IgD-negative memory B cell (primary cell): ENCODE data around the gene SYCE3. TPM values are rescaled to one million over a fixed set of nuclear protein-coding genes. Genes with fewer than 3 reads are reported as not detected.

Source experiments
- H3K27ac Mint-ChIP-seq, 3 donors: one replicate each; pipeline ENCODE4 v1.8.0; 2020 to 2022; ENCODE audit warnings: mild to moderate bottlenecking in 3 of 3, mixed read lengths in 3 of 3, moderate library complexity in 1 of 3
- H3K27me3 Mint-ChIP-seq: one replicate; pipeline ENCODE4 v1.8.0; 2021; ENCODE audit warnings: mixed read lengths
- H3K36me3 Mint-ChIP-seq: one replicate; pipeline ENCODE4 v1.8.0; 2020; ENCODE audit warnings: mild to moderate bottlenecking, mixed read lengths
- H3K4me1 Mint-ChIP-seq, 3 donors: one replicate each; pipeline ENCODE4 v1.8.0; 2020 to 2022; ENCODE audit warnings: mixed read lengths in 3 of 3, mild to moderate bottlenecking in 1 of 3
- H3K4me3 Mint-ChIP-seq, 4 donors: one replicate each; pipeline ENCODE4 v1.8.0; 2020 to 2022; ENCODE audit warnings: mild to moderate bottlenecking in 4 of 4, mixed read lengths in 4 of 4, moderate library complexity in 3 of 4
- H3K9me3 Mint-ChIP-seq, 3 donors: one replicate each; pipeline ENCODE4 v1.8.0; 2020 to 2021; ENCODE audit warnings: mixed read lengths in 3 of 3, mild to moderate bottlenecking in 1 of 3
- polyA plus RNA-seq: library from polyadenylated mRNA; unstranded; fragments of 300-500 nt; fragmentation: Illumina TruSeq; gene quantifications from one replicate; pipeline ENCODE4 v1.2.3, GENCODE V29; 2021

The SYCE3 gene
- polyA plus RNA-seq, 1 donor from 2014 or later, result not detected

DNA sequence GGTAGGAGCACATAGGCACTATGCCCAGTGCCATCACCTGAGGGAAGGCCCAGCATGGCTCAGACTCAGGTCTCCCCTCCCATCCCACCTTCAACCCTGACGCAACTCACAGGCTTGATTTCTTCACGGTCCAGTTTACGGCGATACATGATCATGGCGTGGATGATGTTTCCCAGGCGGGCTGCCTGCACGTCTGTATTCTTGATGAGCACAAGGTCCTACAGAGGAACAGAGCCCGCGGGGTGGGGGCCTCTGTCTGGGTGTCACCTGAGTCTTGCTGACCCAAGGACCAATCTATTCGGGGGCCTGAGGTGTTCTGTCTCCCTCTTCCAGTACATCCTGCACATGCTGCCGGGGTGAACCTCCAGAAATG lies 11.7 kb upstream of the SYCE3 start:
- Mint-ChIP-seq H3K9me3 (no peaks in the 10 kb centered on the region), H3K27me3 (peaks cover 2% of the 10 kb centered on the region), H3K4me3 (no peak overlapping the region), H3K27ac (no peak overlapping the region), H3K4me1 (peaks cover 0 to 3% (median 1%) of the 10 kb centered on the region in 3 donors), H3K36me3 (peaks cover 5% of the 10 kb centered on the region)

DNA sequence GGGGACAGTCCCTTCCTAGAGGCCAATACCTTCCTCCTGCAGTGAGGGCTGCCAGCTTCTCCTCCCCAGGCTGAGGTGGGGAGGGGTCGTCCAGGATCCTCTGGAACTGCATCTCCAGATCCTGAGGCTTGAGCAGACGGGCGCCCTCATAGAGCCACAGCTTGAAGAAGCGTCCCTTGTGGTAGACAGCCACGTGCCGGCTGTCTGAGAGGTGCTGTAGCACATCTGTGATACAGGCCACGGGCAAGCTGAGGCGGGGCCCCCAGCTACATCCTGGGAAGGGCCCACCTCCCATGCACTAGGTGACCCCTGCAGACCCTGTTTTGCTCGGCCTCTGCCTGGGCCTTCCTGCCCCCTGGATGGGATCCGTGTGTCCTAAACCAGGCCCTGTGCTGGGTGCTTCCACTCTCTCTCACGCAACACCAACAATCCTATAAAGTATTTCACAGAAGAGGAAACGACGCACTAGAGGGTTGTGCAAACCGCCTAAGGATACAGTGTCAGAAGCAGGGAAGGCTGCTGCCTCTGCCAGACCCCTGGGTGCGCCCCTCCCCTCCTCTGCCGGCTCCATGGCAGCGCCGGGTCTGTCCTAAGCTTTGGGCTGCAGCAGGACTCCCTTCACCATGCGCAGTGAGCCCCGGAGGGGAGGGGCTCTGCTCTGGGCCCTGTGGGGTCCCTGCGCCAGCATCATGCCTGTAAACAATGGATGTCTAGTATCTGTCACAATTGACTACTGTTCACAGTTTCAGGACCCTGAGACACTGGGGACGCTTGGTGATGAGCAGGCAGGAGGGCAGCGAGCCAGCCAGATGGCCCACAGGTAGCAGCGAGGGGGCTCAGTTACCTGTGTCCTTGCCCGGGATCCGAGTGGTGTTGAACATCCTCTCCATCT lies 11.0 kb upstream of the SYCE3 start:
- no peak overlapping the region for H3K4me3 Mint-ChIP-seq
- H3K27me3 Mint-ChIP-seq, result peaks cover 2% of the 10 kb centered on the region
- H3K36me3 Mint-ChIP-seq, result peaks cover 6% of the 10 kb centered on the region
- no peaks in the 10 kb centered on the region for H3K9me3 Mint-ChIP-seq
- H3K4me1 Mint-ChIP-seq, result peaks cover 0 to 4% (median 1%) of the 10 kb centered on the region in 3 donors
- H3K27ac Mint-ChIP-seq, result peak overlapping the region in 1 of 3 donors; percentile 53

DNA sequence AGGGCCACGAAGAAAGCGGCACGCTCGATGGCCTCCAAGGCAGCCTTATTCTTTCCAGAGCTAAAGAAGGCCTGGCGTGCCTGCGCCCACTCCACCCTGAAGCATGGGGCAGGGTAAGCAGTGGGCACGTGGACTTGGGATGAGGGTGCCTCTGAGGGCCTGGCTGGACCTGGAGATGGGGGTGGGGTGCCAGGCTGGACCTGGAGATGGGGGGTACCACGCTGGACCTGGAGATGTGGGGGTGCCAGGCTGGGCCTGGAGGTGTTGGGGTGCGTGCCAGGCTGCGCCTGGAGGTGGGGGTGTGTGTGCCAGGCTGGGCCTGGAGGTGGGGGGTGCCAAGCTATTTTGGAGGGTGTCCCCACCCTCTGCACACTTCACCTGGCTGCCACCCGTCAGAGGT lies 10.2 kb upstream of the SYCE3 start:
- no peak overlapping the region for H3K4me3 Mint-ChIP-seq
- H3K27me3 Mint-ChIP-seq, result peaks cover 2% of the 10 kb centered on the region
- peaks cover 6% of the 10 kb centered on the region for H3K36me3 Mint-ChIP-seq
- peaks cover 0 to 4% (median 1%) of the 10 kb centered on the region in 3 donors for H3K4me1 Mint-ChIP-seq
- no peak overlapping the region for H3K27ac Mint-ChIP-seq
- H3K9me3 Mint-ChIP-seq, result no peaks in the 10 kb centered on the region

DNA sequence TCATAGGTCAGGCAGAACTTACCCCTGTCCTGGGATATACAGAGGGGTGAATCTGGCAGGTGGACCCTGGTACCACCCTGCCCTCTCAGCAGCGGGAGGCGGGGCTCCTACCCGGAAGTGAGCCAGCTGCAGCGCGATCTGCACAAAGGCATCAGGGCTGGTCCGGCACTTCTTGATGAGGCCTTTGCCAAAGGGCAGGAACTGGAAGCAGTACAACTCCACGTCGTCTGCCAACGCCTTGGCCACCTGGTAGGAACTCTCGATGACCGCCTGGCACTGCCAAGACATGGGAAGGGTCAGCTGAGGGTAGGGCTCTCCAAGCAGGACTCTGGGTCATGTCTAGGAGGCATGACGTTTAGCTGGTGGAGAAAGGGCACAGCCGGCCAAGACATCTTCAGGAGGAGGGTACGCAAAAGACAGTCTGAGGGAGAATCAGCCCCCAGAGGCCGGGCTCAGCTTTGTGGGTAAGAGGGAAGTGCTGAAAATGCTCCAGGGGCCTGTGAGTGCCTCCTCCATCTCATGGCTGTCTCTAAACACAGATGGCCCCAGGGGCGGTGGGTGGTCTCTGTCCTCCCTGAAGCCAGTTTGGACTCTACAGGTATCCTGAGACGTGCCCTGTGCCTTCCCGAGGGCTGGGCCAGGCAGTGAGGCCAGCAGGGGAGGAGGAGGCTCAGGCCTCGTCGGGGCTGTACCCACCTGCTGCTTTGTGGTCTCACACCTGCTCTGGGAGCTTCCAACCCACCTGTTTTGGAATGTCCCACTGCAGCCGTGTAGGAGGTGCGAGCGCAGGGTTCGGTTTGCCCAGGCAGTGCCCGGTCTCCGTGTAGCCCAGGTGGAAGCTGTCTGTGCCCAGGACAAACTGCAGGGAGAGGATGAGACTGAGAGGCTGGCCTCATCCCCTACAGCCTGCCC lies 8.8 kb upstream of the SYCE3 start:
- Mint-ChIP-seq H3K36me3 (peaks cover 10% of the 10 kb centered on the region), H3K4me1 (peaks cover 0 to 2% (median 1%) of the 10 kb centered on the region in 3 donors), H3K4me3 (no peak overlapping the region), H3K27me3 (peaks cover 2% of the 10 kb centered on the region), H3K9me3 (no peaks in the 10 kb centered on the region), H3K27ac (no peak overlapping the region)

DNA sequence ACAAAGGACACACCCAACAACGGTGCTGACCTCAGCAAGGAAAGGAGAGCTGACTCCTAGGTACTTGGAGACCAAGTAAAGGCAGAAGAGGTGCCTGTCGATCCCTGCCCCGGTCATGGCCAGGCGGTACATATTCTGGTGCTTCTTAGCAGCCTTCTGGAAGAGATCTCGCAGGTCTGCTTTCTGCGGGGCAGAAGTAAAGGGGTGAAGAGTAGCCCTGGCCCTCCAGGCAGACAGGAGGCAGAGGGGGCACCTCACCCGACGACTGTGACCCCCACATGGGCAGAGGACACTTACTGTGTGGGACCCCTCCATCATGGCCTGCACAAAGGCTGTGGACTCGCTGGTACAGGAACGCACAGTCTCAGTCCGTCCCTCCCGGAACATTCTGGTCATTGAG lies 8.1 kb upstream of the SYCE3 start:
- peaks cover 0 to 2% (median 1%) of the 10 kb centered on the region in 3 donors for H3K4me1 Mint-ChIP-seq
- H3K27ac Mint-ChIP-seq, result no peak overlapping the region
- peaks cover 11% of the 10 kb centered on the region for H3K36me3 Mint-ChIP-seq
- no peak overlapping the region for H3K4me3 Mint-ChIP-seq
- peaks cover 2% of the 10 kb centered on the region for H3K27me3 Mint-ChIP-seq
- no peaks in the 10 kb centered on the region for H3K9me3 Mint-ChIP-seq

DNA sequence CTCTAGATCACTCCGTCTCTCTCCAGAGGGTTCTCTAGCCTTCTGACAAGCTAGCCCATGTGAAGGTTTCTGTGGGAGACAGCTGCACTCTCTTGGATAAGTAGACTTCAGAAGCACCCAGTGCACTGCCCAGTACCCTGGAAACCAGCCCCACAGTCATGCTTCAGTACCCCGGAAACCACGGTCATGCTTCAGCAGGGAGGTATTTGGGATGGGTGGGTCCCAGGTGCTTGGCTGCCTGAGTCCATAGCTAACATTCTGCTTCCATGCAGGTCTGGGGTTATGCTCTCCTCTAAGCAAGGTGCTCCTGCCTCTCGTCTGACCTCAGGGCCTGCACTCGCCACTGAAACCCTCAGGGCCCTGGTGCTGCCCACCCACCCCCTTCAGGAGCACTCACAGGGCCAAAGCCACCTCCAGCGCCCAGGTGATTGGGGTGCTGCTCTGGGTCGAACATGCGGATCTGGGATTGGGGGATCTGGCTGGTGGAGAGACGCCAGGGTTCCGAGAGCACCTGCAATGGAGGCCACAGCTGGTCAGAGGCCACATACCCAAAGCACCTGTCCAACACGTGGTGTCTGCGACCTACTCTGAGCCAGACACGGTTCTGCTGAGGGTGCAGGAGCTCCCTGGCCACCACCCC lies 7.3 kb upstream of the SYCE3 start:
- Mint-ChIP-seq H3K4me3 (peak overlapping the region in 1 of 4 donors; percentile 17), H3K27me3 (peaks cover 2% of the 10 kb centered on the region), H3K9me3 (no peaks in the 10 kb centered on the region), H3K27ac (peak overlapping the region in 1 of 3 donors; percentile 47), H3K4me1 (peaks cover 0 to 2% (median 1%) of the 10 kb centered on the region in 3 donors), H3K36me3 (peaks cover 11% of the 10 kb centered on the region)

DNA sequence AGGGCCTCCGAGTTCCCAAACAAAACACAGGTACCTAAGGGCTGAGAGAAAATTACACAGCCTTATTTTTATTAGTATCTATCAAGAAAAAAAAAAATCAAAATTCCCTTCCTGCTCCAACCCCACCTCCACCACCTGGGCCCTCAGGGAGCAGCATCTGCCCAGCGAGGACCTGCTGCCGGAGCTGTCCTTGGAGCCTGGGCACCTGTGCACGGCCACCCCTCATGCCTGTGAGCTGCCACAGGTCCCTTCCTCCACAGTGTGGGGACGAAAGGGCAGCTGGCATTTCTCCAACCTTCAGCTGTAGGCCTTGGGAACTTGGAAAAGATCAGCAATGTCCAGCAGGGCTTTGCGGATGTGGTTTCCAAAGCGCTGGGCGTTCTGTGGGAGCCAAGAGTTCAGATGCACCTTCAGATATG lies 6.3 kb upstream of the SYCE3 start:
- H3K9me3 Mint-ChIP-seq, result no peaks in the 10 kb centered on the region
- peaks cover 11% of the 10 kb centered on the region for H3K36me3 Mint-ChIP-seq
- no peak overlapping the region for H3K4me3 Mint-ChIP-seq
- H3K4me1 Mint-ChIP-seq, result peaks cover 0 to 2% (median 1%) of the 10 kb centered on the region in 3 donors
- no peak overlapping the region for H3K27ac Mint-ChIP-seq
- peaks cover 2% of the 10 kb centered on the region for H3K27me3 Mint-ChIP-seq

DNA sequence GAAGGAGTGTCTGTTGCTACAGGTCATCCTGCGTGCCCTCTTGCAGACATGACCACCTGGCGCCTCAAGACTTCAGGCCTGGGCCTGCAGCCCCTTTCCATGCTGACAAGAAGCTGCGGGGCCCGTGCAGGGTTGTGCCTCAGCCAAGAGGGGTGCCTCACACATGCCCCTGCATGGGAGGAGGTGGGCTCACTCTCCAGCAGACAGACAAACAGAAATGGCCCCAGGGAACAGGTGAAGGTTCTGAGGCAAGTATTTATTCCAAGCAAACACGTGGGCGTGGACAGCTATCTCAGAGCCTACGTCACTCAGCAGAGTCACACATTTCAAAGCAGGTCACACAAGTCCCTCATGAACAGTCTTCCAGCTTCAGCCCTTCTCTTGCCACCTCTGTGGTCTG lies 5.9 kb upstream of the SYCE3 start:
- Mint-ChIP-seq H3K4me3 (no peak overlapping the region), H3K4me1 (peaks cover 0 to 2% (median 1%) of the 10 kb centered on the region in 3 donors), H3K27ac (no peak overlapping the region), H3K27me3 (peaks cover 2% of the 10 kb centered on the region), H3K36me3 (peaks cover 11% of the 10 kb centered on the region), H3K9me3 (no peaks in the 10 kb centered on the region)

DNA sequence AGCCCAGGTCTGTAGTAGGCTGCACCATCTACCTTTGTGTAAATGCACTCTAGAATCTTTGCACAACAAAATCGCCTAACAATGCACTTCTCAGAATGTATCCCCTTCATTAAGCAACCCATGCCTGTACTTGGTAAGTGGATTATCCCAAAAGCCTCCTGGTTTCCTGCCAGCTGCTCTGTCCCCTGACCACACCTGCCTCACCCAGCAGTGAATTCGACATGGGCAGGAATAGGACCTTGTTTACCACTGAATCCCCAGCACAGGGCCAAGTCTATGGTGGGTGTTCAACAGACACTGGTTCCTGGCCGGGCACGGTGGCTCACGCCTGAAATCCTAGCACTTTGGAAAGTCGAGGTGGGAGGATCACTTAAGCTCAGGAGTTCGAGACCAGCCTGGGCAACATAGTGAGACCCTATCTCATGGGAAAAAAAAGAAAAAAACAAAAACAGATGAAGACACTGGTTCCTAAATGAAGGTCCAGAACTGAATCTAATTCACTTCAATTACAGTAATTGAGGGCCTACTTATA lies 5.1 kb upstream of the SYCE3 start:
- peaks cover 4% of the 10 kb centered on the region for H3K27me3 Mint-ChIP-seq
- no peak overlapping the region for H3K4me3 Mint-ChIP-seq
- peaks cover 0 to 10% (median 4%) of the 10 kb centered on the region in 3 donors for H3K4me1 Mint-ChIP-seq

DNA sequence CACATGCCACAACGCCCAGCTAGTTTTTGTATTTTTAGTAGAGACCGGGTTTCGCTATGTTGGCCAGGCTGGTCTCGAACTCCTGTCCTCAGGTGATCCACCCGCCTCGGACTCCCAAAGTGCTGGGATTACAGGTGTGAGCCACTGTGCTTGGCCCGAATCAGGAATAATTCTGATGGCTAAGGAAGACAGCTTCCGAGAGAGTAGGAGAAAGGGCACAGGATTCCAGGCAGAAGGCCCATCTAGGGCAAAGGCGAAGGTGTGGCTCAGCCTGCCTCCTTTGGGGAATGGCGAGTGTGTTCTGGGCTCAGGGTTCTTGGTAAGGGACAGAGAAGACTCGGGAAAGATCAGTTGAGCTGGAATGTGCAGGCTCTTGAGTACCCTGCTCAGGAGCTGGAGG lies 1.6 kb upstream of the SYCE3 start:
- Mint-ChIP-seq H3K9me3 (no peaks in the 10 kb centered on the region), H3K36me3 (peaks cover 6% of the 10 kb centered on the region), H3K27me3 (peaks cover 4% of the 10 kb centered on the region), H3K4me3 (peak overlapping the region in 1 of 4 donors; percentile 85), H3K27ac (no peak overlapping the region), H3K4me1 (peaks cover 0 to 8% (median 2%) of the 10 kb centered on the region in 3 donors)

More for the DNA sequence above, 5.1 kb upstream of the SYCE3 start:
- Mint-ChIP-seq H3K9me3 (no peaks in the 10 kb centered on the region), H3K36me3 (peaks cover 11% of the 10 kb centered on the region), H3K27ac (no peak overlapping the region)

DNA sequence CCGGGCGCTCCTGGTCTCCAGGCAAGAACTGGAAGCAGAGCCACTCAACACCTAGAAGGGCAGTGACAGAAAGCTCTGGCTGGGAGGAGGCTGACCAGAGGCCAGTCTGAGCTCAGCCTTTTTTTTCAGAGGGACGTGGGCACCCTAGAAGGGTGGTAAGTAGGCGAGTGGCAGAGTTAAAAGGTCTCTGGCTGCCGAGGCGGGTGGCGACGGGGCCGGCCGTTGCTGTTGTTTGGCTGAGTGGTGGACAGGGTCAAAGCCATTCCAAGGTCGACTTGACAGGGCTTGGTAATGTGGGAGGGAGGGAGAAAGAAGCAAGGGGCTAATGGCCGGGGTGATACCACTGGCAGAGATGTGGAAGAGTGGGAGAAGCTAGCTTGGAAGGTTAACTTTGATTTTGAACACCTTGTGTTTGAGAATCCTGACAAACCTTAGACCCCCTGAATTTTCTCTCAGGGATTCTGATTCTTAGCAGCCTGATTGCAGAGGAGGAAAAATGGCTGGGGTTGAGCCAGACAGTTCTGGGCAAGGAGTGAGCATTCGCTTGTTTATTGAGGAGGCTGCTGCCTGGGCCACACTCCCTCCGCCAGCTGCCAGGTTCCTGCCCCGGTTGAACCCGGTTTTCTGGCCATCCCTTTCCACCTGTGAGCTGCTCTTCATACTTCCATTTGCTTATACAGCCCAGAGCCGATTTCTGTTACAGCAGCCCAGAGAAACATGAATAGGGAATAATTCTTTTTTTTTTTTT lies 868 bp upstream of the SYCE3 start:
- Mint-ChIP-seq H3K4me3 (peak overlapping the region; percentile 85 to 95 (median 93)), H3K4me1 (peaks cover 0 to 8% (median 2%) of the 10 kb centered on the region in 3 donors), H3K27me3 (peaks cover 4% of the 10 kb centered on the region), H3K36me3 (peaks cover 6% of the 10 kb centered on the region), H3K9me3 (no peaks in the 10 kb centered on the region), H3K27ac (peak overlapping the region in 2 of 3 donors; percentile 35 to 88)

DNA sequence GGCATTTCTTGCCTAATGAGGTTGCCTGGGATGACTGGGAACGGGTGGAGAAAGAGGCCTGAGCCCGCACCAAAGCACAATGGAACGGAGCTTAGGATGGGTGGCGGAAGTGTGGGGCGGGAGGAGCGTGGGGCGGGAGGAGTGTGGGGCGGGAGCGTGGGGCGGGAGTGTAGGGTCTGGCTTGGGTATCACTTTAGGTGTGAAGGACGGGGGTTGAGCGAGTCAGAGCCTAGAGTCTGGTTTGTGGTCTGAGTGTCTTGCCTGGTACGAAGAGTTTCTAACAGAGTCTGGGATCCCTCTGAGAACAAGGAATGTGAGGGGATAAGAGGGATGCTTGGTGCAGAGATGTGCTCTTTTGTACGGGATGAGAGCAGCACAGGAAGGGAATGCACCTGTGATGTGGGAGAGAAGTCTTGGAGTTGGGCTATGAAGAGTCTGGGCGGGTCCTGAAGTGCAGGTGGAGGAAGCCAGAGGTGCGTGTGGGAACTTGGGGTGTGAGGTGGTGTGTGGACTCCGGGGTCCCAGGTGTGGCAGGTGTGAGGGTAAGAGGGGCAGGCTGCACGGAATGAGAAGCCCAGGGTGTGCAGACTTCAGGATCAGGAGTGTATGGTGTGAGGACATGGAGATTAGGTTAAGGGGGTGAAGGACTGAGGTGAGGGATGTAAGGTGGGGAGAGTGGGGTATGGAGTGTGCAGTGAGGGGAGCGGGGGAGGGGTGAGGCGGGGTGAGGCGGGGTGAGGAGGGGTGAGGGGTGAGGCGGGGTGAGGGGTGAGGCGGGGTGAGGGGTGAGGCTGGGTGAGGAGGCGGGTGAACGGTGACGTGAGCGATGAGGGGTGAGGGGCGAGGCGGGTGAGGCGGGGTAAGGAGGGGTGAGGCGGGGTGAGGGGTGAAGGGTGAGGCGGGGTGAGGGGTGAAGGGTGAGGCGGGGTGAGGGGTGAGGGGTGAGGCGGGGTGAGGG lies 1.0 kb downstream of the SYCE3 start:
- Mint-ChIP-seq H3K4me3 (peak overlapping the region in 3 of 4 donors; percentile 16 to 74 (median 43)), H3K27me3 (peaks cover 4% of the 10 kb centered on the region), H3K36me3 (peaks cover 2% of the 10 kb centered on the region), H3K27ac (peak overlapping the region; percentile 2 to 81 (median 59)), H3K9me3 (no peaks in the 10 kb centered on the region), H3K4me1 (peaks cover 0 to 8% (median 2%) of the 10 kb centered on the region in 3 donors)

DNA sequence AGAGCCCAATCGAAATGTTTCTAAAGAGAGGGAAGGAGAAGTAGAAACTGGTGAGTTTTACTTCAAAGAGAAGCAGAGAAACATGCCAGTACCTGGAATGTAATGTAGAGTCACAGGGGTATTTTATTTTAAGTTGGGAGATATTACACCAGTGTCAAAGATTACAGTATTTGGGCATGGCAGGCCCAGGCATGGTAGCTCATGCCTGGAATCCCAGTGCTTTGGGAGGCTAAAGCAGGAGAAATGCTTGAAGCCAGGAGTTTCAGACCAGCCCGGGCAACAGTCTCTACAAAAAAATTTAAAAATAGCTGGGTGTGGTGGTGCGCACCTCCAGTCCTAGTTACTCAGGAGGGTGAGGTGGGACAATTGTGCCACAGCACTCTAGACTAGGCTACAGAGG lies 2.7 kb downstream of the SYCE3 start:
- H3K4me1 Mint-ChIP-seq, result peaks cover 0 to 8% (median 2%) of the 10 kb centered on the region in 3 donors
- H3K27ac Mint-ChIP-seq, result peak overlapping the region in 1 of 3 donors; percentile 65
- H3K4me3 Mint-ChIP-seq, result peak overlapping the region in 1 of 4 donors; percentile 16
- H3K27me3 Mint-ChIP-seq, result peaks cover 4% of the 10 kb centered on the region
- no peaks in the 10 kb centered on the region for H3K9me3 Mint-ChIP-seq
- no peaks in the 10 kb centered on the region for H3K36me3 Mint-ChIP-seq
